ENCODE results near the gene NAT16. TPM values are rescaled to one million over a fixed set of nuclear protein-coding genes. Genes with fewer than 3 reads are reported as not detected.

Gene NAT16
- total RNA-seq, 1 experiment from 2014 or later = not detected

GRCh38 chr7:101165958-101166647 is 14.0 kb downstream of the NAT16 start:
- DNase-seq = no peak
- Histone ChIP-seq H3K27me3 (replicated peaks; ENCODE audit: control insufficient read depth, insufficient read depth, low read length) (peaks cover 2% of the 10 kb centered on the region), H3K4me1 (peaks cover 39% of the 10 kb centered on the region), H3K9me3 (no peaks in the 10 kb centered on the region), H3K4me3 (ENCODE audit: low read depth, low read length) (peak overlapping the region; percentile 11), H3K36me3 (ENCODE audit: control insufficient read depth, insufficient read depth, low read length) (no peaks in the 10 kb centered on the region)
- TF ChIP-seq CTCF (IDR thresholded peaks at IDR 0.05; ENCODE audit: insufficient read depth in 1 of 2, low read depth in 1 of 2, low read length in 1 of 2, severe bottlenecking in 1 of 2, unreplicated experiment in 1 of 2) = no peak
- BruUV-seq (replicated peaks) = no TSS peak
- Mint-ChIP-seq H3K27ac (ENCODE audit: unreplicated experiment) (no peak overlapping the region), H3K9me3 (ENCODE audit: unreplicated experiment) (no peaks in the 10 kb centered on the region), H3K4me3 (ENCODE audit: unreplicated experiment) (peak overlapping the region; percentile 74), H3K4me1 (ENCODE audit: low read depth, unreplicated experiment) (peaks cover 33% of the 10 kb centered on the region), H3K36me3 (ENCODE audit: insufficient read depth, unreplicated experiment) (peaks cover 21% of the 10 kb centered on the region), H3K27me3 (ENCODE audit: insufficient read depth, unreplicated experiment) (peaks cover 40% of the 10 kb centered on the region)
- intact Hi-C loops (cut with micrococcal nuclease; ENCODE audit: unreplicated experiment) = no loop called here
- ChIA-PET CTCF (interaction anchor here (1.0 to 2.4 kb wide), 4 partner anchors 16 to 277 kb away, joined by 5 to 26 read pairs (median 13); partner anchors contain the start of gene UFSP1), POLR2A (interaction anchor here (0.7 to 1.2 kb wide), 3 partner anchors 22 to 52 kb away, joined by 3 to 13 read pairs (median 3); partner anchors contain the start of gene ZNHIT1)

- no TSS peak for BruUV-seq (replicated peaks)
These were observed 14.8 kb downstream of the NAT16 start, which contains the start of gene VGF for GRCh38 chr7:101165075-101165957. VGF (minus strand) TSS chr7:101165569; CDS start chr7:101164843, 726 bp downstream.

More at GRCh38 chr7:101165075-101165957, 14.8 kb downstream of the NAT16 start, which contains the start of gene VGF:
- H3K9me3 ChIP-seq = no peaks in the 10 kb centered on the region
- peak within 1 kb of the TSS; percentile 63 for H3K4me3 ChIP-seq (ENCODE audit: low read depth, low read length)
- intact Hi-C loops (cut with micrococcal nuclease; ENCODE audit: unreplicated experiment) = no loop called here
- H3K27me3 Mint-ChIP-seq (ENCODE audit: insufficient read depth, unreplicated experiment) = peaks cover 32% of the 10 kb centered on the region
- H3K27ac Mint-ChIP-seq (ENCODE audit: unreplicated experiment) = no peak within 1 kb of the TSS
- ChIA-PET POLR2A (interaction anchor here (0.7 to 1.2 kb wide), 4 partner anchors 21 to 276 kb away, joined by 3 to 13 read pairs (median 3); partner anchors contain the start of genes UFSP1 and ZNHIT1), CTCF (interaction anchor here (0.9 to 2.4 kb wide), 6 partner anchors 11 to 276 kb away, joined by 3 to 26 read pairs (median 6); partner anchors contain the start of gene UFSP1)
- H3K9me3 Mint-ChIP-seq (ENCODE audit: unreplicated experiment) = no peaks in the 10 kb centered on the region
- peaks cover 38% of the 10 kb centered on the region for H3K4me1 ChIP-seq
- peaks cover 31% of the 10 kb centered on the region for H3K4me1 Mint-ChIP-seq (ENCODE audit: low read depth, unreplicated experiment)
- peak within 1 kb of the TSS; percentile 74 for H3K4me3 Mint-ChIP-seq (ENCODE audit: unreplicated experiment)
- no peak for TF ChIP-seq CTCF (IDR thresholded peaks at IDR 0.05; ENCODE audit: insufficient read depth in 1 of 2, low read depth in 1 of 2, low read length in 1 of 2, severe bottlenecking in 1 of 2, unreplicated experiment in 1 of 2)
- DNase-seq = peak; percentile 95 to 96
- peaks cover 21% of the 10 kb centered on the region for H3K36me3 Mint-ChIP-seq (ENCODE audit: insufficient read depth, unreplicated experiment)
- no peaks in the 10 kb centered on the region for H3K36me3 ChIP-seq (ENCODE audit: control insufficient read depth, insufficient read depth, low read length)
- peaks cover under 1% of the 10 kb centered on the region for H3K27me3 ChIP-seq (replicated peaks; ENCODE audit: control insufficient read depth, insufficient read depth, low read length)
